Amygdala (tissue), 56 donors: ENCODE results near the gene ZBTB48.
A peak's percentile ranks its signal among the peaks of the same experiment; 100 is the strongest.

ENCODE experiments used
- DNase-seq, 56 donors: peaks; one replicate each; lab custom pipeline; 2025; lab: John Stamatoyannopoulos, UW

ZBTB48 gene

DNA sequence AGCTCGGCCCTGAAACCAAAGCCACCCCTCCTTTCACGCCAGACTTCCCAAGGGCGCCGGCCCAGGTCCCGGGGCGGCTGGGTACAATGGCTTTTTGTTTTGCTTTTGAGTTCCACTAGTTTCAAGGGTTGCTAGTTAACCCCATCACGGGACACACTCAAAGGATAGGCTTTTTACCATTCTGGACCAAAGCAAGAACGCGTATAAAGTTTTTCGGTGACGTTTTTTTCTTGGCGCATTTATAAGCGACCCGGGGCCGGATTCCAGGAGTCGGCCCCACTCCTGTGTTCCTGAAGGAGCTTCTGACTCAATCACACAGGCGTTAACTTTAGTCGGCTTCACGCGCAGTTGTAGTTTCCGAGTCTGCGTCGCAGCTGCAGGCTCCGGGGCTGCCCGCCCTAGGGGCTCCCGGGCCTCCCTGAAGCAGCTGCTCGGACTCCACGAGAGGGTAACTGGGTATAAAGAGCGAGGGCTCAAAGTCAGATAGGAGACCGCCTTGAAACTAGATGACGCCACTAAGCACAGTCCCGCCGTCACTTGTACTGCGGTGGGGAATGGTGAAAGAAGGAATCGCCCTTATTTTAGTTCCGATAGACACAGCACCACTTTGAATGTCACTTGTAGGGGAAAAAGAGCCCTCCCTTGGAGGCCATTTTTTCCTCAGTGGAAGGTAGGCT, 23.6 kb downstream of the ZBTB48 start:
- peak in 43 of 56 donors; percentile 40 to 97 (median 80) for DNase-seq

DNA sequence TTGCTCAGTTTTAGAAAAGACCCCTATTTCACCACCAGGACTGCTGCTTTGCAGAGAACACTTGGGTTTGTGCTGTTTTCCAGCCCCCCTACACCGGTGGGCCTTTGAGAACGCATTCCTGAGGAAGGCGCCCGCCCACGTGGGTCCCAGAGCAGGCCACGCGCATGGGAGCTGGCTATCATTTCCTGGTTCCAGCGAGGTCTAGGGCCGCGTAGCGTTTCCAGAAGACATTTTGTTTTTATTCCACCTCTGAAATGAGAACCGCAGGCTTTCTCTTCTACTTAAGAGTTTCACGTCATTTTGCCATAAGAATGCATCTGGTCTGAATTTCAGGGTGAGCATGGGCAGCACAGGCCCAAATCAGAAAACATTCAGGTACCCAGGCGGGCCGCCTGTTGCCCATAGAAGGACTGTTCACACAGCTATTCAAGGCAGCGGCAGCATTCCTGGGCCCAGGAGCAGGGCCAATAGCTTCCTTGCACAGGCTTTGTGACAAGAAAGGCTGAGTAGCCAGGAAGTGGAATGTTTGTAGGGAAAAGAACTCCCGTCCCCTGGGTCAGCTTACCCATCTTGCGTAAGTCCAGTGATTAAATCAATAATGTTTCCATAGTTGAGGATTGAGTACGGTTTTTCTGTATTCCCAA, 24.2 kb downstream of the ZBTB48 start:
- peak in 38 of 56 donors; percentile 25 to 76 (median 52) for DNase-seq

DNA sequence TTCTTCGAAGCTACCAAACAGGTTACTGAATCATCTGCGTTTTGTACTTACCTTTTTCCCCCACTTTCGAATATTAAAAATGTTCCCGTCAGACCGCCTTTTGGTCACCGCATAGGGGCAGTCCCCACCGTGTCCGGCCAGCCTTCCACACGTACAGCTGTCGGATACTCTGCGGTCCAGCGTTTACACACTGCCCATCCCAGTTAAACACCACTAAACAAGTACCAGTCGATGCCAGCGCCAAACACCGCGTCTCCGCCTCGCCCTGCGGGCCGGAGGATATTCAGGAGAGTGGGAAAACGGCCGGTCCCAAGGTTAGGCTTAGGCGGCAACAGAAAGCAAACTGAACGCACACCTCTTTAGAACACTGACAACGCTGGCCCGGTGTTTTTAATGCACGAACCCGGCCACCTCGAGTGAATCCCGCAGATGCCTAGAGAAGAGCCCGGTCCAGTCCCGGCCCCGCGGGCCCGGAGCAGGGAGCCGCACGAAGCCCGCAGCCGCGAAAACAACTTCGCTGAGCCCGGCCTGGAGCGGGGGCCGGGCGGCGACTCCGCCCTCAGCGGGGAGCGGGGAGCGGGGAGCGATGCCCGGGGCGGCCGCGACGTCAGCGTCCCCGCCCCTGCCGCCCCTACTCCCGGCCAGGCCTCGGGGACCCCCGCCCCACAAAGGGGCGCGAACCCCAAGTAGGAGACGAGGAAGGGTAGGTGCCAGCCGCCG, 33.0 kb downstream of the ZBTB48 start:
- DNase-seq = peak in 15 of 56 donors; percentile 18 to 86 (median 61)

DNA sequence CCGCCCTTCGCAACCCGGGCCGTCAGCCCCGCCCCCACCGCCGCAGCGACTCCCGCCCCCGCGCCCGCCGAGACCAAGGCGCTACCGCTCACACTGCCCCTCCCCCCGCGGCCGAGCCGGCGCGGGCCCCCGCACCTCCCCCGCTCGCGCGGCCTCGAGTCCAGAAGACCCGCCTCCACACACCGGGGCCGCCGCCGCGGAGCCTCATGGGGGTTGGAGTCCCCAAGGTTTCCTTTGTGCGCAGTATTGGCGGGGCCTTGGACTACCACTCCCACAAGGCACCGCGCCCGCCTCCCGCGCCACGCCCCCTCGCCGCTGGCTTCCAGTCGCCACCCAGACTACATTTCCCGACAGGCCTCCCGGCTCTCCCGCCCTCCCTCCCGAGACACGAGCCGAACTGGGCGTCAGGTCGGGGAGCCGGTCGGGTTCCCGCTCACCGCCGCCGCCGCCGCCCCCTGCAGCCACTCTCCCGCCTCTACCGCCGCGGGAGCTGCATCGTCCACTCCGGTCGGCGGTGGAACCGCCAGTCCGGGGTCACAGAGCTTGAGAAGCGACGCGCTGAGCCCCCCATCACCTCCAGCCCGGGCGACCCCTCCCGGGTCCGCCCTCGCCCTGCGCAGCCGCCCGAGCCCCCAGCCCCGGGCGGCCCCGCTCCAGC, 33.7 kb downstream of the ZBTB48 start, which contains the start of gene PHF13:
PHF13 (plus strand) TSS at position 371 of the 658 bp plus-strand sequence. CDS start 336 bp downstream, outside the sequence.
- peak; percentile 84 to 100 (median 99) for DNase-seq

DNA sequence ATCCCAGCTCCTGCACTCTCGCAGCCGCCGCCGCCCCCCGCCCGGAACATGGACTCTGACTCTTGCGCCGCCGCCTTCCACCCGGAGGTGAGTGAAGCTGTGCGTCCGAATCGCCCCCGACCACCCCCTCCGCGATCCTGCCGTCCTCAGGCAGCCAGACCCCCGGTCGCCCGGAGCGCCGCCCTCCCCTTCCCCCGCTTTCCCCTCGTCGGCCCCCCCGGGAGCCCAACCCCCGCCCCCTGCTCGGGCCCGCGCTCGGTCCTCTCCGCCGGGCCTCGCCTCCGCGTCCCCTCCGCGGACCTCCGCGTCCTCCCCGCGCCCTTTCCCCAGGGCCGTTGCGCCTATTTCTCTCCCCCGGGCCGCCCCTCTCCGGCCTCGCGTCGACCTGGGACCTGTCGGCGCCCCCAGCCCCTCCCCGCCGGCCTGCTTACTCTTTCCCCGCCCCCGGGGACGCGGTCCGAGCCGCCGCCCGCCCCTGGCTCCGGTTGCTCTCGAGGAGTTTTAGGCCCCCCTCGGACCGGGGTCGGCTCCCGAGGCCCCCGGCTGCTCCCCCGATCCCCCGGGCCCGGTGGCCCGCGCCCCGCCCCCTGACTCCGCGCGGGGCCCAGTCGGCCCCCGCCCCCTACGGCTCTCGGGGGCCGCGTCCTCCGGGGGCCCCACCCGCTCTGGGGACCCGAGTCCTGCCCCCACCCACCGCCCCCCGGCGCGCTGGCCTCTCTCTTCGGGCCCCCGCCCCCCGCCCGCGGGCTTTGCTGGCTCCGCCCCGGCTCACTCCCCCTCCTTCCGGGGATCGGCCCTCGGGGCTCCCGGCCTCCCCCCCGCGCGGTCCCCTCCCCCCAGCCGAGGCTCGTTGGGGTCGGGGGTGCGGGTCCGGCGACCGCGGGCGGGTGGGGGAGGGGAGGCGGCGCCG, 34.5 kb downstream of the ZBTB48 start:
- DNase-seq = peak in 23 of 56 donors; percentile 14 to 65 (median 43)

DNA sequence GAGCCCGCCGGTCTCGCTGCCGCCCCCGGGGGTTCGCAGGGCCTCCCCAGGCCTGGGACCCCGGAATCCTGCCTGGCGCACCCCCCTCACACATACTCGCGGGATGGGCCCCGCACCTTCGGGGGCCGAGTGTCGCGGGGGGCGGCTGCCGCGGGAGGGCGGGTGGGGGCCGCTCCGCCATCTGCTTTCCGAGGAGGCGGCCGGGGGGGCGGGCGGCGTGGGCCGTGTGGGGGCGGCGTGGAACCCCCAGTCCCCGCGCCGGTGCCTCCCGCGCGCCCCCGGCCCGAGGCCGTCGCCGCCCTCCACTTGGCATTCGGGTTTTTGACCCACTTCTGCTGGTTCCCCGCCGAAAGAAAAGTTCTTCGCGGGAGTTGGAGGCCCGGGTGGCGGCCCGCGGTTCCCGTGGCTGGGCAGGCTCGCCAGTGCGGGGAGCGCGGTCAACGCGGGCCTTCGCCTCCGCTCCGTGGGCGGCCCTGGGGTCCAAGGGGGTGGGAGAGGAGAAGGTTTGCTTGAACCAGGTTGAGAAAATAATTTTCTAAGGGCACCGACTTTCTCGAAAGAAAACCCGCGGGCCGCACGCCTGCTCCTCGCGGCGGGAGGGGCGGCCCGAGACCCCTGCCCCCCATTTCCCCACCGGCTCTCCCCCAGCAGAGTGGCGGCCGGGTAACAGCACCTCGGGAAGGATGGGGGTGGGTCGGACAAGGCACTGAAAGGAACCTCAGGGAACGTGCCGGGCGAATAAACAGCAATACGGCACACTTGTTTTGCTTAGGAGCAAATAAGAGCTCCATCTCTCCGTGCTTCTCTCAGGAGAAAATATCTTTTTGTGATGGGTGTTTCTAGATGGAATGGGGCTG, 35.4 kb downstream of the ZBTB48 start:
- DNase-seq = peak in 3 of 56 donors; percentile 14 to 46 (median 40)

DNA sequence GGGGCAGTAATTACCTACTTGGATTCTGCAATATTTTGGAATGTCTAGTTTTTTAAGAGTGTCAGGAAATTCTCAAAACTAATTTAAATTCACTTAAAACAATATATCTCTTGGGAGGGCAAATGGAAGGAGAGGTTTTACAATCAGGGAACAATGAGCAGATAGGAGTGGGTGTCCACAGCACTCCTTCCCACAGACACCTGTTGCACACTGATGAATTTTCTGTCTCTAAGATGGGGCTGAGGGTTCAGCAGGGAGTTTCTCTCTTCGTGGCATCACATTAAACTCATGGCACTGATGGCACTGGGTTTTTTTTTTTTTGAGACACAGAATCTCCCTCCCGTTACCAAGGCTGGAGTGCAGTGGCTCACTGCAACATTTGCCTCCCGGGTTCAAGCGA, 39.3 kb downstream of the ZBTB48 start:
- DNase-seq = no peak

DNA sequence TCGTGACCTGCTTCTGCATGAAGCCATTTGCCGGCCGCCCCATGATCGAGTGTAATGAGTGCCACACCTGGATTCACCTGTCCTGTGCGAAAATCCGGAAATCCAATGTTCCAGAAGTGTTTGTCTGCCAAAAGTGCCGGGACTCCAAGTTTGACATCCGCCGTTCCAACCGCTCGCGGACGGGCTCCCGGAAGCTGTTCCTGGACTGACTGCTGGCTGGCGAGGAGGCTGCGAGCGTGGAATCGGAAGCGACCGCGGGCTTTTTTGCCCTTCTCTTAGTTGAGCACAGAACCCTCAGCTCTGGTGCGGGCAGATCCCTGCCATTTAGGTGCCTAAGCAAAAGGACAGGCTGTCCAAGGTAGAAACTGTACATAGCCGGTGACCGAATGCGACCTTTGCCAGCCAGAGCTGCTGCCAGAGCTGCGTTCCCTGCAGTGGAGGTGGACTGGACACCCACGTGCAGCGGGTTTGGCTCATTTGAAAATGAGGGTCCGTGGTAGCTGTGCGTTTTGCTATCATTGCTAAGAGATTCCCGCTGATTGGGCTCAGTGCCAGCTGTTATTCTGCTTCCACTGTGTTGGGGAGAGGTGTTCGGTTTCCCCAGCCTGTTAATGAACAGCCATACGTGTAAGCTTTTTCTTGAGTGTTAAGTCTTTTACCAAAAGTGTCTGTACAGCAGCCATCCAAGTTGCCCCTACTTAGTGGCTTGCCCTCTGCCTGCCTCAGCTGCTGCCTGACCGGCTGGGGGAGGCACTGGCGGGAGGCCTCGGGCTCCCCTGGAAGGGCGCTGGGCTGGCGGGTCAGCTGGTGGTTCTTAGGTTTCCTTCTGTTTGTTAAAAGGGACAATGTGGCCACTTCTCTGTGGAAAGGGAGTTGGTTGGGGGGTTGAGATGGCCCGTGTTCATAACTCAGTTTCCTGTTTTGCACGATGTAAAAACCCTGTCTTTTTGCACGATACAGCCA, 41.9 kb downstream of the ZBTB48 start:
- no peak for DNase-seq

DNA sequence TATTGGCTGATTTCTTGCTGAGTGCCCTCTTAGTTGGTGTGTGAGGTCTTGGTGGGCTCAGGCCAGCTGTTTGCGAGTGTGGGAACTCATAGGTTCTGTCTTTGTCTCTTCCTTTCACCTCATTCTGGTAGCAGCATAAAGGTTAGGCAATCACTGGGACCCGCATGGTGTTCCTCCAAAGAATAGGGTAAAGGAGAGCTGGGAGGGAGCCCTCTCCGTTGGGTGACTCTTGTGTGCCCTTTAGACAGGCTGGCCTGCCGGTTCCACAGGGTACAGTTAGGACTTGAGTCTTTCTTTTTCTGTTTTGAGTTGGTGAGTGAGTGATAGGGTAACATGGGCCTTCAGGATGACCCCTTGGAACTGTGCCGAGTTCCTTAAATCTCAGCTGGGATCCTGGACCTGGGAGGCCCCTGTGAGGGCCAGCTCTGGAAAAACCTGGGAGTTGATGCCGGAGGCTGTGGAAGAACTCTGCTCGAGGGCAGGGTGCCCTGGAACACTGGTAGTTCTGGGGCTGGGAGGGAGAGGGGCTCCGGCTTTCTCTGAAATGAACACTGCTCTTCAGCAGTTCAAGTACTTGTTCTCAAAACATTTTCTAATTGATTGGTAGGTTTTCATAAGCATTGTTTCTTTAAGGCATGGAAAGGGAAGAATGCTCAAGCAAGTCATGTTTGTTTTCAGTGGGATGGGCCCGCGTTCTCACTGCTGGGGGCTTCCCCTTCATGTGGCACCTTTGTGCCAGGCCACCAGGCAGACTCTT, 42.8 kb downstream of the ZBTB48 start:
- no peak for DNase-seq

DNA sequence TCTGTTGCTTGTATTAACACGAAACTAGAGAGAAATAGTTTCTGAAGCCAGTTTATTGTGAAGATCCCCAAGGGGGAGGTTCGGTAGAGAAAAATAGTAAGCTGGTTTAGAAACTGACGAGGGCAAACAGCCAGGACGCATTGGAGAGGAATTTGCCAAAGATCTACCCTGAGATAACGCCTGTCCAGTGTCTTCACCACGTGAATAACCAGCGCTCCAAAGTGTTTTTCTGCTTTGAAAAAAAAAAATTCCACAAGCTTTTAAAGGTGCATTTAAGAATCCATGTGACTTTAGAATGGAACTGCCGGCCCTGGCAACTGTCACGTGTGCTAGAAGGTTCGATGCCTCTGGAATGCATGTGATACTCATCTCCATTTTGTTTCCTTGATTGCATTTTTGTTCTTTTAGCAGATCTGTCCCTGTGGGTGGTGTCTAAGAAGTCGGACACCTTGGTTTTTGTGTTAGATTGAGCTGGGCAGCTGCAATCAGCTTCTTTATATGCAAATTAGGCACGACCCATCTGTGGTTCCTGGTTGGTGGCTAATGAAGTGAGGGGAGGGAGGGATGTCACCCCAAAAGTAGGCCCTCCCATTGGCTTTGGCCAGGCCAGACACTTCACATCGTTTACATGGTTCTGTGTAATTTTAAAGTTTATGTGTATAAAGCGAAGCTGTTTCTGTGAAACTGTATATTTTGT, 43.6 kb downstream of the ZBTB48 start:
- DNase-seq = no peak

DNA sequence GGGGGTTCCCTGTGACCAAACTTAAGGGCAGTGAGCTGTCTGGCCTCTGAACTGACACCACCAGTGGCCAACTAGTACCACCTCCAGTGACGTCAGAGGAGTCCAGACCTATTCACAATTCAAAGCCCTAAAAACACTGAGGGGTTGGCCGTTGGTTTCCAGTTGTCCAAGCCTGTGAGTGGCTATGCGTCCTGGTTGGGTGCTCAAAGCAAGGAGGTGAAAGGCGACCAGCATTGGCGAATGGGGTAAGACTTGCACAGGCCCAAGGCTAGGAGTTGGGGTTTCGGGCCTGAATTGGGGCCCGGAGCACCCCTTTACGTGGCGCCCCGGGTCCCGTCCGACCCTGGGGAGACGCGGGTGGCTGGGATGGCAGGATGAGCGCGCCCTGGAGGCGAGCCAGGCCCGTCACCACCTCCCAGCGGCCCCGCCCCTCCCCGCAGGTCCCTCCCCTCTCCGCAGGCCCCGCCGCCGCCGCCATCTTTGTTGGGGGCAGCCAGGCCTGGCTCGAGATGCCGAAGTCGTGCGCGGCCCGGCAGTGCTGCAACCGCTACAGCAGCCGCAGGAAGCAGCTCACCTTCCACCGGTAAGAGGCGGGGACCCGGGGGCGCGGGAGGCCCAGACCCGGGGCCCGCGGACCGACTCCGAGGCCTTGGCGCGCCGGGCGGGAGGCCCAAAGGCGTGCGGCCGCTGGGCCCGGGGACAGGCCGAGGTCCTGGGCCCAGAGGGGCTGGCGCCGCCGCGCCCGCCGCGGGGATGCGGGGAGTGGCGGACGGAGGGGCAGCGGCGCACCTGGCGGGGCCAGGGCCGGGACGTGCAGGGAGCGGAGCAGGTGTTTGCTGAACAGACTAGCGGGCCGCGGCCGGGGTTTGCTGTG, 45.2 kb downstream of the ZBTB48 start, which contains the start of gene THAP3:
THAP3 (plus strand) TSS at position 159 of the 874 bp plus-strand sequence; CDS start at position 510, 351 bp downstream.
- peak in 54 of 56 donors; percentile 40 to 87 (median 72) for DNase-seq

DNA sequence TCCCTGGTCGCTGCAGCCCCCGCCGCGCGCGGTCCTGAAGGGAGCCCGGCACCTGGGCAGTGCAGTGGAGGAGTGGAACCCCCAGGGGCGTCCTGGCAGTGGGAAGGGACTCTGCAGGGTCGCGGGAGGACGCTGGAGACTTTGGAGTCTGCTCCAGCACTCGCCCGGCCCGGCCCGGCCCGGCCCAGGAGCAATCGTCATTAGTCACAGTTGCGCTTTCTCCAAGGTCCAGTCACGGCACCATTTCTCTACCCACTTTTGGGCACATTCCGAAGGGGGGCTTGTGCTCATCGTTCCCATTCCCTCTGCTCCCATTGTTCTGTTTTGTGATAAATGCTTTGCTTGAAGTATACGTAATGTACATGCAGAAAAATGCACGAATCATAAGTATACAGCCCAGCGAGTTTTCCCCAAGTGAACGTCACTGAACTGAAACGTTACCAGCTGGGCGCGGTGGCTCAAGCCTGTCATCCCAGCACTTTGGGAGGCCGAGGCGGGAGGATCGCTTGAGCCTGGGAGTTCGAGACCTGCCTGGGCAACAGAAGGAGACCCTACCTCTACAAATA, 45.9 kb downstream of the ZBTB48 start:
- peak in 7 of 56 donors; percentile 17 to 62 (median 30) for DNase-seq

DNA sequence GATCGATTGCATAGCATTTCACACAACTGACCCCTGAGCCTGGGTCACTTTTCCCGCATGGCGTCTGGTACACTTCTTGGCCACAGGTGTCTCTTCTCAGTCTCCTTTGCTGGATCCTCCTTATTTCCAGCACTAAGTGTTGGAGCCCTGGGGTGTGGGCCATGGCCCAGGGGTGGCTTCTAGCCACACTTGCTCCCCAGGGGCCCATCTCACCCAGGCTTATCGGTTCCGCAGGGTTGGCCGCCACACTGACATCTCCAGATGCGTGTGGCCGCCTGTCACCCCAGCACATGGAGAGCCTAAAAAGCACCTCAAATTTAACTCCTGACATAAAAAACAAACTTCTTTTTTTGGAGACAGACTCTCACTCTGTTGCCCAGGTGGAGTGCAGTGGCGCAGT, 47.2 kb downstream of the ZBTB48 start:
- no peak for DNase-seq

DNA sequence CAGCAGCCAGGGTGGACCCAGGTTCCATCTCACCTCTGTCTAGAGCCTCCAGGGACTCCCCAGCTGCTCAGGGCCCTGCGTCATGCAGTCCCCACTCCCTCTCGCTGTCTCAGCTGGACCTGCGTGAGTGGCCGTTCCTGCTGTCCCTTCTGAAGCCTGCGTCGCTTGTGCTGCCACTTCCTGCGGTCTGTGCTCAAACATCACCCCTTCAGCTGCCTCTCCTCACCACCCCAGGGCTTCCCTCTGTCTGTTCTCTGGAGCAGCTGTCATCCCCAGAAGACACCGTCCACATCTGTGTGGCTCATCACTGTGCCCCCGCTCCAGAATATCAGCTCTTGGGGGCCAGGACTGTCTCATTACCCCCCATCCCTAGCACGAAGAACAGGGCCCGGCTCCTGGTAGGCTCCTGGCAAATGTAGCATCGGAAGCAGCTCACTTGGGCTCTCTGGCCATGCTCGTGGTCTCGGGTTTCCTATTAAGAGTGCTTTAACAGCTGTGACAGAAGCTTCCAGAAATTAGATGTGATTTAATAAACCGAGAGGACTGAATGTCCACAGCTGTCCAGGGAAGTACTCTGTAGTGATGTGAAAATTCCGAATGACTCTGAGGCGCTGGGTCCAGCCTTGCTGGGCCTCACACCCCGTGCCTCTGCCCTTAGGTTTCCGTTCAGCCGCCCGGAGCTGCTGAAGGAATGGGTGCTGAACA, 48.2 kb downstream of the ZBTB48 start:
- DNase-seq = no peak
